Inferior parietal cortex (tissue), 1 donor: ENCODE results near the gene SELPLG.
"Not testable (repeated sequence)": the region's sequence is repeated elsewhere in the genome, so short reads cannot be mapped to it uniquely, and the experiment has no call there.

Experiments
- DNase-seq: peaks from one replicate; pipeline ENCODE4 v3.0.0-alpha.2; 2016; ENCODE audit errors: extremely low spot score

SELPLG gene, protein sequence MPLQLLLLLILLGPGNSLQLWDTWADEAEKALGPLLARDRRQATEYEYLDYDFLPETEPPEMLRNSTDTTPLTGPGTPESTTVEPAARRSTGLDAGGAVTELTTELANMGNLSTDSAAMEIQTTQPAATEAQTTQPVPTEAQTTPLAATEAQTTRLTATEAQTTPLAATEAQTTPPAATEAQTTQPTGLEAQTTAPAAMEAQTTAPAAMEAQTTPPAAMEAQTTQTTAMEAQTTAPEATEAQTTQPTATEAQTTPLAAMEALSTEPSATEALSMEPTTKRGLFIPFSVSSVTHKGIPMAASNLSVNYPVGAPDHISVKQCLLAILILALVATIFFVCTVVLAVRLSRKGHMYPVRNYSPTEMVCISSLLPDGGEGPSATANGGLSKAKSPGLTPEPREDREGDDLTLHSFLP

DNA sequence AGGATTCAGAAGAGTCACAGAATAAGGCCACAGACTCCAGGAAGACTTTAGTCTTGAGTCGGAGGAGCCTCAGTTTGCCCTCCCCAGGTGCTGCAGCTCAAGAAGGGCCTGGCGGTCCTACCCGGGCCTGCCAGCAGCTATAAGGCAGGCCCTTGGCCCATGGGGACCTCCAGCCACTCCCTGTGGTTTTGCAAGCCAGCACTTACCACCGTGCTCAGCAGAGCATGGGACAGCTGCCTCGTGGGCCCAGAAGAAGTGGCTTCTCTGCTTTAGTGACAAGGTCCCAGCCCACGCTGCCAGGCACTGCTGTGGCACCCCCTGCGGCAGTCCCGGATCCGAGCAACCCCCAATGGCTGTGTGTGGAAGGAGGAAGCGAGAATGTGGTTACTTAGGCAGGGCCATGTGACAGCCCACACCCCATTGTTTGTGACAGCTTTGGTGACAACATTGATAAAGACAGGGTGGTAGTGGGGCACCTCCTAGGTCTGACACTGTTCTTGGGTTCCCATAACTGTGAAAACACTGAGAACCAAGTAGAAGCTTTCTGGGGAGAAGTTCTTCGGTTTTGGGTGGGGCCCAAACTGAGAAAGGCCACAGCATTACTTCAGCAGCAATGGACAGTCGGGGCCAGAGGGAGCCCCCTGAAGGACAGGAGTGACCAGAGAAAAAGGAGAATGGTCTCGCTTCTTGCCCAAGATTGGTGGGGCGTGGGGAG is at the start of gene SELPLG:
TSS of gene SELPLG (minus strand) at position 361 of the 715 bp plus-strand sequence. CDS start 9,587 bp downstream, outside the sequence.
- no peak for DNase-seq

DNA sequence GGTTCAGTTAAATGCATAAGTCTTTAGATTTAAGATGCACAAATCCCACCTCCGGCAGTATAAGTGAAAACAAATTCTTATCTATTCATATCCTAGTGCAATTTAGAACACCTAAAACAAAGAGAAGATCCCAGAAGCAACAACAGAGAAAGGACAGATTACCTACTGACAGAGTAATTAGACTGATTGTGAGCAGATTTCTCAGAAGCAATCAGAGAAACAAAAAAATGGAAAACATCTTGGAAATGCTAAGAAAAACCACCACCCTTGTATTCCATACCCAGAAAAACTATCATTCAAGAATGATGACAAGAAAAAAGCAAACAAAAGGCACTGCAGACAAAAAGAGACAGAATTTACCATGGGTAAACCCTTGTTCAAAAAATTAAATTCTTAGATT is 47.6 kb upstream of the SELPLG start:
- no peak for DNase-seq

DNA sequence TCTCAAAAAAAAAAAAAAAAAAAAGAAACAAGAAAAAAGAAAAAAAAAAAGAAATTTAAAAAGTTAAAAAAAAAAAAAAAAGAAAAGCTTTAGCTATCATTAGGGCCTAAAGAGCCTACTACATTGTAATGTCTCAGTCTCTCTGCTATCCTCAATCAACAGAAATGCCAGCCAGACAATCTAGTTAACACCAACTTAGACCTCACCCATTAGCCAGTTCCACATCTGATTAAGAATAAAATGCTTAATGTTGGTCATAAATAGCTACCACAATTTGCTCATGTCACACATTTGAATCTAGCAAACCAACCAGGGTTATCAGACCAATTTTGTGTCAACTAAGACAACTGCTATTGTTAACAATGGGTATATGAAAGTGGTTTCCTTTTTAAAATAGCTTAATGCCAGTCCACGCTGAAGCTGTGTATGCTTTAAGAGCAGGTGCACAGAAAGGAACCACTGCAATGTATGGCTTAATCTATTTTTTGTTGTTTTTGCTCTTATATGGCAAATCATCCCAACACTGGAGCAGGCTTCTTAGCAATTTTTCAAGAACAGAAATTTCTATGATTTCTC is 45.5 kb upstream of the SELPLG start:
- DNase-seq, result no peak

DNA sequence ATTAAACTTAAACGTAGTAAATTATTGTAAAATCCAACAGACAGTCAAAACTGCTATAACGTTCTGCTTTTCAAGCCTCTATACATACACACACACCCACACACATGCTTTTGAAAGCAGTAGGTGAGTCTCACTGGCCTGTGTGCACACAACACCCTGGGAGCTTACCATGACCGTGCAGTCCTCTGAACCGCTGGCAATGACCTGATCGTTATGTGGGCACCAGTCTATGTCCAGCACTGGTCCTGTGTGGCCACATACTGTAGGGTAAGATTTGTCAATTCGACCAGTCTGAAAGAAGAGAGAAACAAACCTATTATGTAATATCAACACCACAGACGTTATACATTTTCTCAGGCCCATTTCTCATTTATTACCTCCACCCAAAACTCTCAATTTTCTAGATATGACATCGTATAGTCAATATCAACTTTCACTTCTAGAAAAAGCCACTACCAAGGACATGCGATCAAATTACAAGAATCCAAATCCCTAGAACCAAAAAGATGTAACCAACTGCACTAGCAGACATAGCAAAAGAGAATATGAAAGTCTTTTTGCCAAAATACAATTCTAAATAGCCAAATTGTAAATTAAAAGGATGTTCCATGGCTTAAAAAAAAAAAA is 44.5 kb upstream of the SELPLG start:
- DNase-seq, result no peak

DNA sequence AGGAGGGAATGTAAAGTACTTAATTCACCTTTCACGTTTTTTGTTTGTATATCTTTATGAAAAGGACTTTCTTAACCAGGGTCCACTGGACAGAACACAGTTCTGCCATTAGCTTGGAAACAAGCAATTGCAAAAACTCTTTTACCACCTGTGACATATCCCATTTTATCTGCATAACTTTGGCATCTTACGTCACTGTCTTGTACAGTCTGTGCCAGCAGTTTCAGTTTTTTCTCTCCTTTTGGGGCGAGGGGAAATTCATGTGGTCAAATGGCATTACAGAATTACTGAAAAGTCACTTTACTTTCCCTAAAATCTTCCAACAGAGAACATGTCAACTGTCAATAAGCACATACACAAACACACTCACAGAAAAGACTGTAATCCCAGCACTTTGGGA is 43.7 kb upstream of the SELPLG start:
- DNase-seq, result no peak

DNA sequence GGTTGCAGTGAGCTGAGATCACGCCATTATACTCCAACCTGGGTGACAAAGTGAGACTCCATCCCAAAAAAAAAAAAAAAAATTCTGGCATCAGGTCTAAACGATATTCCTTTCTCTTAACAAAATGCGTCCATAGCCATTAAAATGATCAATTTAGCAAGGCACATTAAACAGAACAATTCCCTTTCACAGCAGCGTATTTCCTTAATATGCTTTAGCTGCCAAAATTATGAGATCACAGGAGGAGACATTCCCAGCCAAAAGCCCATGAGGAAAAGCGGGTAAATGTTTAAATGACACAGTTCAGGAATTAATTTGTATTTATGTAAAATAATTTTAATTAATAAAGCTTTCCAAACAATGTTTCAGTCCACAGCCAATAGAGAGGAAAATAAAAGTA is 43.0 kb upstream of the SELPLG start:
- no peak for DNase-seq

DNA sequence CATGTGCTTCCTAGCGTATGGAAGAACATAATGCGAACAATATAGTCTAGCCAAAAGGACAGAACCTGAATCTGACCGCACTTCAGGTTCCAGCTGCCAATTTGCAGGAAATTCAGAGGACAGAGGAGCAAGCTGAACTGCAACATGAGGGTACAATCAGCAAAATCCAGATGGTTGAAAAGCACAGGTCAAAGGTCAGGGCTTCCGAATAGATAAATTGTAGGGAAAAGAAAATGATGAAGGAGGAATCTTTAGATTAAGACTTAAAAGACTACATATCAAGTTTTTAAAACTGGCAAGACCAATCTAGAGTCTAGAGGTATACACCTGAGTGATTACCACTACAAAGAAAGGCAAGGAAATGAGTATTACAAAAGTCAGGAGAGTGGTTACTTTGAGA is 42.1 kb upstream of the SELPLG start:
- DNase-seq, result no peak

DNA sequence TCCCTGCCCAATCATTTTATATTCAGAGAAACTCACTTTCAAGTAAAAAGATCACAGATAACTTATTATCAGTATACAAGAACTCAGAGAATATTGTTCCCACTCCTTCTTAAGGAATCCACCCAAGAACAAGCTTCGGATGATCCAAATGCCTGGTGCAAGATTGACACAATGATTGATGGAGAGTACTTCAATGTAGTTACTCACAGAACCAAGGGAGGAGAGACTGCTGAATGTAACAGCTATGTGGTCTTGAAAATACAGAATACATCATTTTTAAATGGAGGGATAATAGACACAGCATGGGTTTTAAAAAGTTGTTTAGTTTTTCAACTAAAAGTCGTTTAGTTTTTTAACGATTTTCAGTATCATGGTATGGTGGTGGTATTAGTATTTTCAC is 38.4 kb upstream of the SELPLG start:
- DNase-seq, result no peak

DNA sequence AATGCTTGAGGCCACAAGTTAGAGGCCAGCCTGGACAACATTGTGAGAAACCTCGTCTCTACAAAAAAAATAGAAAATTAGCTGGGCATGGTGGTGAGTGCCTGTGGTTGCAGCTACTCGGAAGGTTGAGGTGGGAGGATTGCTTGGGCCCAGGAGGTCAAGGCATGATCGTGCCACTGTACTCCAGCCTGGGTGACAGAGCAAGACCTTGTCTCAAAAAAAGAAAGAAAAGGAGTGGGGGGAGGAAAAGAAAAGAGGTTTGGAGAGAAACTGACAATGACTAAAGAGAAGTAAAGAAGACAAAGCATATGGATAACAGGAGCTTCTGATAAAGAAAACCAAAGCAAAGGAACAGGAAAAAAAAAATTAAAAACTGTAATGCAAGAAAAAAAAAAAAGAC is 37.4 kb upstream of the SELPLG start:
- DNase-seq, result no peak

DNA sequence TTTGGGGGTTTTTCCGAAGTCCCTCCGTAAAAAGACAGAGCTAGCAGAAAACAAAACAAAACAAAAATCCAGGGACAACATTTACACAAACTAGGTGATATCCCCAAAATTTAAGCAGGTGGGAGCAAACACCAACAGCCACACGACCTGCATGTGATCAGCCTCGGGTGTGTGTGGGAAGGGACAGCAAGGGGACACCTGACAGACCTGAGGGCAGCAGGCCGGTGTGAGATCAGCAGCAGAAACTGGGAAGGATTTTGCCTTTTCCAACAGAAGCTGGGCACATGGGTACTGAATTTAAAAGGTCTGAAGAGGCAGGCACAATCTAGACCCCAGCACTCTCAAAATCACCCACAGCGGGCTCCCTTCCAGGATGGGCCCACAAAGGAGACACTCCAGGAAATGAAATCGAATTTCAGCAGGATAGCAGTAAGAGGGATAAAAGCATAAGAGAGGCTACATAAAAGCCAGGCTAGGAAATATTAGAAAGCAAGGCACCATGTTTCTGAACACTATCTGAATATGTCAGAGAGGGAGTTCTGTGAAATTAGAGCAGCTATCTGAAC is 36.5 kb upstream of the SELPLG start:
- no peak for DNase-seq

DNA sequence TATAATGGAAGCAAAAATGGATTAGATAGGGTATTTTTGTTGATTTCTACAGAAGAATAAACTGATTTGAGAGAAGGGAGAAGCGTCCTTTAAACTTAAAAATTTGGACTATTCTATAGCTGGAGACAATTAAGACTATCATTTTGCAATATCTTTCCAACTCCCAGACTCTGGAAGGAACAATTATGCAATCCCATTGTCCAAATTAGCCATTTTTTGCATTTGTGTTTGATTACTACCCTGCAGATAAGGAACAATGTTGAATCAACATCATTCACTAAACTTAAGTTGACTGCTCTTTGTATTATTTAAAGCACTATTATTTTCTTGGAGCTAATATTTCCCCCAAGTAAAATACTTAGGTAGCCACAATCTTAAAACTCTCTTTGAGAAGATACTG is 34.8 kb upstream of the SELPLG start:
- DNase-seq, result no peak

DNA sequence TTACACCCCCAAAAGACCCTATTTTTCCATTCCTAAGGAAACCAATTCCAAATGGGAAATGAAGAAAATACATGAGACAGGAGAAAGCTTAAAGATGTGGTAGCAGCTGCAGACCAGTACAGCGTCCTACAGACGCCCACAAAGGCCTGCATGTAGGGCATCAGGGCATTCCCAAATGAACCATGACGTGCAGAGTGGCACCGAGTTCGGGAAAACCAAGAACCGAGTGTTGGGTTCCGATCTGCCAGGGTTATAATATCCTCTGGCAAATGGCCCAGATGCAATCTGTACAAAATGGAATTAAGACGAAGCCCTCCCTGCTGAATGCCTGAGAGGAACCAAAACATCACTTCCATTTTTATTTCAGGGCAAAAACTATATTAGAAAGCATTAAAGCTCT is 34.4 kb upstream of the SELPLG start:
- DNase-seq, result no peak

DNA sequence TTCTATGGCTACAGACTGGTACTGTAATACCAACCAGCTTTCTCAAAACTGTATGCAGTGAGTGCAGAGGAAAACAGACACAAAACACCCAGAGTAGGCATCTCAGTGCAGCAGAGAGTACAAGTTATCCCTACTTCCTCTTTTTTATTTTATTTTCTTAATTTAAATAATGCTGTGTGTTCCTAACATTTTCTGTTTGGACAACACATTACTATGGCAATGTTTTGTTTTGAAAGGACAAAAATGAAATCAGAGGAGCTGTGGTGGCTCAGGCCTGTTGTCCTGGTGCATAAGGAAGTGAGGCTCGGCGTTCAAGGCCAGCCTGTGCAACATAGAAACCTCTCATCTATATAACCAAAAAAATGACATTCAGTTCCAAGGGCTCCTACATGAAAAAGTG is 33.7 kb upstream of the SELPLG start:
- no peak for DNase-seq

DNA sequence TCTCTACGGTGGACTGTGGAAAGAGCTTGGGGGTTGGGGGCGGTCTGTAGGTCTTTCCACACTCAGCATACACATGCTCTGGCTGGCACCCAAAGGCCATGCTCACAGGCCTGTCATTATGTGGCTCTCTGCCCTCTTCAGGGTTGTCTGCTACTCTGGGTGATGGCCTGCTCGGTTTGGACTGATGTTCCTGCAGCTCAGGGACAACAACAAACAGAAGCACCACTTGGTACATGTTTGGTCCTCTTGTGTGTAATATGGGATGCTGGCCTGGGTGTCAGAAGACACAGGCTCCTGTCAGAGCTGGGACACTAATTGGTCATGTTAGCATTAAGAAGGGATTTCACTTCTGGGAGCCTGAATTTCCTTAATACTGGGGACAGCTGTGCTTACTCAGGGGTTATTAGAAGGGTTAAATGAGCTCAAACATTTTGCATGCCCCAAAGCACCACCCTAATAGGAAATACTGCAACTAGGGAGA is 32.7 kb upstream of the SELPLG start:
- no peak for DNase-seq

DNA sequence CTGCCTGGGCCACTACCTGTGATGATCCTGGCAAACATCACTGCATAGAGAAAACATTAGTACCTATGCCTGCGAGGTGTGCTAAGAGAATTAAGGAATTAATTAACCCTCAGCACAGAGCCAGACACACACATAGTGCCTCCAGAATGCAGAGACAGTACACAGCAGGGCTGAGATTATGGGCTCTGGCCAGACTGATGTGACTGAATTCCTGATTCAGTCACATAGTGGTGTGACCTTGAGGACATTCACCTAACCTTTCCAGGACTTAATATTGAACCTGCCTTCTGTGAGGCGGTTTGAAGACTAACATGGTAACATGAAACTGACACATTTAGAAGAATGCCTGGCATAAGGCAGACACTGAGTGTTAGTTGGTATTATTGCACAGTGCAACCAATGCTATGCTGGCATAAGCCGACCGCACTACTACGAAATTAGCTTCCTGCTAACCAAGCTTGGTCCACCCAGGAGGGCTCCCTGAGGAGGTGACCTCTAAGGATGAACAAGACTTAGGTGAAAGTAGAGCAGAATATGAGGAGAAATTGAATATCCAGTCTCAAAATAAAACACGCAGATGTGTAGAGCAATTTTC is 32.0 kb upstream of the SELPLG start:
- no peak for DNase-seq

DNA sequence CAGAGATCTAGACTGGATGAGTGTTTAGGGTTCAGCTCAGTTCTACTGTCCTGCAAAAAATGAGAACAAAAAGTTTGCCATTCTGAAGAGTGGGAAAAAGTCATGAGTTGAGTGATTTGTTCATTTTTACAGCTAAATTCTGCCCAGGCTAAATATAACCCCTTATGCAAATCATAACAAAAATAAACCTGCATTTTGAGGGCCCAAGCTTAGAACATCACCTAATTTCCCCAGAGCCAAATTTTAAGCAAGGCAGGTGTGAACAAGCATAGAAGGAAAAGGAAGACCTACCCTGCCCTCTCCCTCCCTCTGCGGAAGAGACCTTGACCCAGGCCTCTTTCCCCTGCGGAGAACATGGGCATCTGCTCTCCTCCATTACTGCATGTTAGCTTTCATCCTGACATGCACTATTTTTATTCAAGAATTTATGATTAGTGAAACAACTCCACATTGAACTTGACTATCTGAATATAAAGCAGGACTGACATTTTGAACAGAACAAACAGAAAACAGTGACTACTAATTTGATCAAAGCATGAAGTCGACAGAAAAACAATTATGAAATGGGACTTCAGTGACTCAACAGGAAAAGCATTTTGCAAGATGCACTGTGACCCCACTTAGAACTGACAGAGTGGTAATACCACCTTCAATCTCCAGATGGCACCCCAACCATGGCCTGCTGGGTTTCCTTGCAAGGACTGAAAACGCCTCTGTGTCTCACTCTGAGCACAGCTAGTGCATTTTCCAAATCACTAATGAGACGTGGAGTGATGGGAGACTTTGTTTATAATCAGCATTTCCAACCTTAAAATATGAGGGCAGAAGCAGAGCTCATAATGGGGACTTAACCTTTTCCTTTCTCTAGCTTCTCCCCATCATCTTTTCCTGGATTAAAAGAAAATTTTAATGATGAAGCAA is 30.9 kb upstream of the SELPLG start:
- DNase-seq, result peak; percentile 94

DNA sequence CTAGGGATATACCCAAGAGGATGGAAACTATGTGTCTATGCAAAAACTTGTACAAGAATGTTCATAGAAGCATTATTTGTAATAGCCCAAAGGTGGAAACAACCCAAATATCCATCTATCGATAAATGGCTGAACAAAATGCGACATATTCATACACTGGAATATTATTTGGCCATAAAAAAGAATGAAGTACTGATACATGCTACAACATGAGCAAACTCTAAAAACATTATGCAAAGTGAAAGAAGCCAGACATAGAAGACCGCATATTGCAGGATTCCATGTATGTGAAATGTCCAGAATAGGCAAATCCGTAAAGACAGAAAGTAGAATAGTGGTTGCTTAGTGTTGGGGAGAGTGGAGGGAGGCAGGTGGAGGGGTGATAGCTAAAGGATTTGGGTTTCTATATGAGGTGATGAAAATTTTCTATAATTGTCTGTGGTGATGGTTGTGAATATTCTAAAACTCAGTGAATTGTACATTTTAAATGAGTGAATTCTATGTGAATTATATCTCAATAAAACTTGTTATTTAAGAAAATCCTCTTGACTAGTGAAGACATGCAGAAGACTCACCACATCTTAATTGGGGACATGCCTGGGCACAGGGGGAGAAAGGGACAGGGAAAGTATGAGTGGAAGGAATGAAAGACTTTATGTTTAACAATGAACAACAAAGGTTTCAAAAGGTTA is 29.8 kb upstream of the SELPLG start:
- no peak for DNase-seq

DNA sequence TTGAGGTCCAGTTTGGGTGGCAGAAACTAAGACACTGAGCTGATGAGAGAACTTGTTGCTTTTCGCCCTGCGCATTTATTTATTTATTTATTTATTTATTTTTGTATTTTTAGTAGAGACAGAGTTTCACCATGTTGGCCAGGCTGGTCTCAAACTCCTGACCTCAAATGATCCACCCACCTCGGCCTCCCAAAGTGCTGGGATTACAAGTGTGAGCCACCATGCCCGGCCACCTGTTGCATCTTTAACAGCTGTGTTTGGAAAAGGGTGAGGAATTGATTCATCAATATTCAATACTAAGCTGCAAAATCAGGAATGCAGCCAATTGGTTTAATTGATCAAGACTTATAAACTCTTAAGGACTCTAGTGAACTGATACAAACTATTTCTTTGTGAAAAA is 24.4 kb upstream of the SELPLG start:
- not testable (repeated sequence) for DNase-seq

DNA sequence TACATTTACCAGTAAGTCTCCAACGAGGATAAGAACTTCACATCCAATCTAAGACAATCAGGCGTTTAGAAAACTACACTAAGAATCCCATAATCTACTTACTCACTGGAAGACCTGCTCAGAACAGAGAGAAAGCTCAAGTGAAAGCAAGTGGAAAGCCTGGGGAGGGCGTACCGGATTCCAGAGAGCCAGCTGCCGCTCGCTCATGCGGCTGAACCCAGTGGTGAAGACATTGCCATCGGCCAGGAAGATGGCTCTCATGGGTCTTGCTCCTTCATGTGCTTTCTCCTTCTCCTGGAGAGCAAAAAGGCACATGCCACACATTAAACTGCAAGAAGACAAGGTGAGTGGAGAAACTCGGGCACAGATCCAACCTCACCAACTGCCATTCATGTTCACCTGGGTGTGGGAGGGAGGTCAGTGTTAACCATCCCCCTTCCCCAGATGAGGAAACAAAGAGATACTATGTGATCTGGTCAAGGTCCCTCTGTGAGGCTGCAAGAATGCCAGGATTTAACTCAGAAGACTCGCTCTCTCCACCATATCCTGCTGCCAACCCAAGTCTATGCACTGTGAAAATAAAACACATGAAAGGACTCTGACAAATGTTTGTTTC is 23.5 kb upstream of the SELPLG start:
- no peak for DNase-seq
